ENCODE results near the gene MAN1C1. TPM values are rescaled to one million over a fixed set of nuclear protein-coding genes. Genes with fewer than 3 reads are reported as not detected.

MAN1C1 gene
- total and polyA plus RNA-seq, 10 of the 15 experiments (the other 5 are each of a cell fraction or from before 2014, with no cell fraction given) = 0.12 to 0.56 (median 0.22) TPM; not detected in 3

DNA sequence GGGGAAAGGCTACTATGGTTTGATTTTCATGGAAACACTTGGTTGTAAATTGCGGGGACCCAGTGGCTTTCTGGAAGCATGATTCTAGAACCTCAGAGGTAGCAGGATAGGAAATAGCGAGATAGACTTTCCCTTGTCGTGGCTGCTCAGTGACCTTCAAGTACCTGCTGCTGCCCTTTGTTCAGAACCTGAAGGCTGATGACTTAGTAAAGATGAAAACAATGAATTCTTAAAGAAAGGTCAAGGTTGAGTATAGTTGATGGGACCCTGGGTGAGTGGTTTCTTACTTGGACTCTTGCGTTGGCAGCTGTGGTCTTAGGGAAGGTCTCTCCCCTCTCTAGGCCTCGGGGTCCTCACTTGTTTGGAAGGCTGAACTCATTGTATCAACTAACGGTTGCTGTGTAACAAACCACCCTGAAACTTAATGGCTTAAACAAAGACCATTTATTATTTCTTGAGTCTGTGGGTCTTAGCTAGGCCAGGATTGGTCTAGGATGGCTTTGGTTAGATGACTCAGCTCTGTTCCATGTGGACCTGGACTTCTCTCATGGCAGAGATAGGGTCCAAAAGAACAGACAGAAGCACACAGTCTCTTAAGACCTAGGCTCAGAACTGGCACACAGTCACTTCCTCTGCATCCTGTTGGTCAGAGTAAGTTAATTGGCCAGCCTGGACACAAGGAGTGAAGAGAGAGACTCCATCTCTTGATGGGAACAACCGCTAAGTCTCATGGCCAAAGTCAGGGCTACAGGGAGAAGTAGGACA is 94.2 kb downstream of the MAN1C1 start:
- no peak for ATAC-seq
- no peaks in the 10 kb centered on the region for H3K79me2 ChIP-seq (ENCODE audit: control insufficient read depth, insufficient read depth, low read length)
- TF ChIP-seq STAT3 (IDR thresholded peaks at IDR 0.05; ENCODE audit: low read depth, low read length) (no peak), CHD1 (IDR thresholded peaks at IDR 0.05; ENCODE audit: low read depth, low read length) (no peak), HCFC1 (IDR thresholded peaks at IDR 0.05; ENCODE audit: low read length) (no peak), PBX3 (IDR thresholded peaks at IDR 0.05; ENCODE audit: insufficient replicate concordance, low read depth, low read length) (no peak), RELB (IDR thresholded peaks at IDR 0.05; ENCODE audit: low read depth) (no peak), IKZF2 (IDR thresholded peaks at IDR 0.05) (no peak), PML (IDR thresholded peaks at IDR 0.05; ENCODE audit: low read length) (no peak), RBBP5 (conservative IDR thresholded peaks at IDR 0.05) (no peak)
- H3K27me3 ChIP-seq (replicated peaks in 1 of 2; ENCODE audit: control insufficient read depth in 2 of 2, insufficient read depth in 2 of 2, low read length in 1 of 2) = peaks cover 3 to 6% of the 10 kb centered on the region in 2 experiments; a peak in 3 of 4 replicates
- H3K36me3 ChIP-seq (ENCODE audit: control insufficient read depth in 2 of 2, insufficient read depth in 2 of 2, low read length in 1 of 2) = no peaks in the 10 kb centered on the region
- no peak for DNase-seq (ENCODE audit: low read depth, low spot score)
- CTCF ChIA-PET = no interaction called here
- H3K9me3 ChIP-seq (replicated peaks; ENCODE audit: control insufficient read depth, insufficient read depth, low read length) = no peaks in the 10 kb centered on the region; the same call in 2 of the 3 replicates
- no peak for FAIRE-seq
- 78% methylated on average over 7 of the region's 7 CpGs for WGBS (ENCODE audit: insufficient coverage, insufficient replicate concordance, low lambda C conversion rate, missing lambda C conversion rate)
- no peaks in the 10 kb centered on the region for H3K4me1 ChIP-seq (ENCODE audit: control insufficient read depth, insufficient read depth, low read length)
- H2AFZ ChIP-seq (ENCODE audit: control insufficient read depth, low read depth, low read length) = no peak overlapping the region
- H4K20me1 ChIP-seq (ENCODE audit: control insufficient read depth, insufficient read depth) = no peaks in the 10 kb centered on the region; the same call in 1 of the 2 replicates
- BruUV-seq (replicated peaks) = no TSS peak
- in situ Hi-C loops (cut with MboI) (no loop called here), intact Hi-C loops (cut with micrococcal nuclease; ENCODE audit: unreplicated experiment) (no loop called here)
- no peak overlapping the region for H3K9ac ChIP-seq (ENCODE audit: control insufficient read depth, insufficient read depth, low read length)
- POLR2A ChIA-PET = no interaction called here
- no peak overlapping the region for H3K4me3 ChIP-seq
- no peak overlapping the region for H3K27ac ChIP-seq (ENCODE audit: control insufficient read depth, insufficient read depth)
- RAD21 ChIA-PET (ENCODE audit: unreplicated experiment) = no interaction called here
- H3K4me2 ChIP-seq (ENCODE audit: control insufficient read depth, insufficient read depth) = no peak overlapping the region
- SMC1A ChIA-PET (ENCODE audit: uncharacterized antibody, unreplicated experiment) = no interaction called here

Measured in GM12878 (cell line).